Spleen (tissue), 11 donors: ENCODE data around the gene ACAN. TPM values are rescaled to one million over a fixed set of nuclear protein-coding genes. Genes with fewer than 3 reads are reported as not detected.
A peak's percentile ranks its signal among the peaks of the same experiment; 100 is the strongest.

ENCODE experiments used
- DNase-seq: peaks from one replicate; pipeline ENCODE4 v3.0.0-alpha.2; 2020
- H3K27ac ChIP-seq, 8 donors: fragments of 200-600 bp; sonication (generic) in 7 of 8; 1 replicate in 4 of 8; 2 replicates in 4 of 8; pipeline versions ENCODE4 v1.5.0 to v1.8.0; 2016 to 2021; ENCODE audit warnings: inconsistent platforms in 4 of 8, mild to moderate bottlenecking in 4 of 8, moderate library complexity in 1 of 8
- H3K27me3 ChIP-seq, 7 donors: fragments of 200-600 bp; sonication (generic) in 6 of 7; replicated peaks in 1 of 7; 1 replicate in 4 of 7; 2 replicates in 3 of 7; pipeline versions ENCODE4 v1.5.0 to v1.8.0; 2016 to 2021; ENCODE audit warnings: inconsistent platforms in 3 of 7, mild to moderate bottlenecking in 1 of 7
- H3K36me3 ChIP-seq, 6 donors: fragments of 200-600 bp; sonication (generic) in 5 of 6; 1 replicate in 4 of 6; 2 replicates in 2 of 6; pipeline versions ENCODE4 v1.5.0 to v1.8.0; 2016 to 2021; ENCODE audit warnings: inconsistent platforms in 2 of 6
- H3K4me1 ChIP-seq, 6 donors: fragments of 200-600 bp; sonication (generic) in 5 of 6; 1 replicate in 3 of 6; 2 replicates in 3 of 6; pipeline versions ENCODE4 v1.5.0 to v1.8.0; 2016 to 2021; ENCODE audit warnings: inconsistent platforms in 3 of 6
- H3K4me3 ChIP-seq, 8 donors: fragments of 200-600 bp; sonication (generic) in 7 of 8; 1 replicate in 4 of 8; 2 replicates in 4 of 8; pipeline versions ENCODE4 v1.5.0 to v1.8.0; 2016 to 2021; ENCODE audit warnings: inconsistent platforms in 4 of 8, mild to moderate bottlenecking in 4 of 8, moderate library complexity in 2 of 8
- H3K9me3 ChIP-seq, 8 donors: fragments of 200-600 bp; sonication (generic) in 7 of 8; 1 replicate in 4 of 8; 2 replicates in 4 of 8; pipeline versions ENCODE4 v1.5.0 to v1.8.0; 2016 to 2021; ENCODE audit warnings: inconsistent platforms in 4 of 8
- POLR2A ChIP-seq, 3 donors: fragments of 450-650 bp; IDR thresholded peaks; one replicate each; pipeline ENCODE4 v1.5.1; 2017; ENCODE audit warnings: antibody characterized with exemption in 3 of 3, mild to moderate bottlenecking in 1 of 3
- POLR2AphosphoS5 ChIP-seq, 3 donors: sonication (generic); formaldehyde crosslinking; IDR thresholded peaks; one replicate each; pipeline ENCODE4 v1.5.1; 2017; ENCODE audit warnings: antibody characterized with exemption in 3 of 3
- WGBS, 5 donors: extraction: QIAGEN DNeasy Blood & Tissue Kit in 3 of 5; methylation state at CpG; one replicate each; pipeline versions ENCODE4 v1.1.5 to v1.1.7; 2013 to 2018; 5-methylcytosine and 5-hydroxymethylcytosine counted together
- intact Hi-C: fragments of 100-400 bp; cut with DNase I; formaldehyde crosslinking; loops from one replicate; pipeline ENCODE4 v1.15.0; 2023; ENCODE audit warnings: low total_unique reads
- polyA plus RNA-seq, 3 donors: library from polyadenylated mRNA; stranded (reverse); fragments of 200-250 nt; gene quantifications; one replicate each; pipeline ENCODE4 v1.2.1, GENCODE V29; 2013
- total RNA-seq, 7 donors: library from RNA; depleted of rRNA in 3 of 7; stranded (reverse); fragments of >200 nt in 3 of 7; fragmentation: NEBNext Ultra II Directional in 4 of 7; extraction: Animal tissue kit (Norgen Biotek cat#: 25700) in 4 of 7; gene quantifications; one replicate each; pipeline versions ENCODE4 v1.1.0 to v1.2.1, GENCODE V29; 2016 to 2021
- TF ChIP-seq, protein P1 (sequence below), 11 experiments: fragments of 200-600 bp in 7 of 11; fragments of 450-650 bp in 4 of 11; sonication (generic) in 4 of 11; IDR thresholded peaks in 8 of 11; conservative IDR thresholded peaks in 3 of 11; 1 replicate in 7 of 11; 2 replicates in 4 of 11; pipeline versions ENCODE4 v1.4.0 to v1.8.0; 2016 to 2021; ENCODE audit warnings: antibody characterized with exemption in 11 of 11, inconsistent platforms in 4 of 11, mild to moderate bottlenecking in 1 of 11
- donor health status: healthy with polysubstance abuse.
- donor health status: DM: no; HTN: no; CAD: no; lungs with moderate emphysema.
- donor health status: DM: no; HTN: no; CAD: no.
- donor health status: Bipolar disorder and iron deficiency.
- donor health status: healthy.
- donor health status: DM: no; HTN: no; CAD: no.
- donor health status: DM: yes; HTN: yes; CAD: no.

The ACAN gene
- total and polyA plus RNA-seq, 10 donors = 0.09 to 2.1 (median 0.87) TPM

- peaks cover 0 to 16% (median 0%) of the 10 kb centered on the region in 7 donors for H3K27me3 ChIP-seq
- H3K4me3 ChIP-seq = no peak overlapping the region
- no peaks in the 10 kb centered on the region for H3K9me3 ChIP-seq
- TF ChIP-seq POLR2A (IDR thresholded peaks at IDR 0.05) (no peak), POLR2AphosphoS5 (IDR thresholded peaks at IDR 0.05) (no peak)
- TF ChIP-seq, protein P1, sequence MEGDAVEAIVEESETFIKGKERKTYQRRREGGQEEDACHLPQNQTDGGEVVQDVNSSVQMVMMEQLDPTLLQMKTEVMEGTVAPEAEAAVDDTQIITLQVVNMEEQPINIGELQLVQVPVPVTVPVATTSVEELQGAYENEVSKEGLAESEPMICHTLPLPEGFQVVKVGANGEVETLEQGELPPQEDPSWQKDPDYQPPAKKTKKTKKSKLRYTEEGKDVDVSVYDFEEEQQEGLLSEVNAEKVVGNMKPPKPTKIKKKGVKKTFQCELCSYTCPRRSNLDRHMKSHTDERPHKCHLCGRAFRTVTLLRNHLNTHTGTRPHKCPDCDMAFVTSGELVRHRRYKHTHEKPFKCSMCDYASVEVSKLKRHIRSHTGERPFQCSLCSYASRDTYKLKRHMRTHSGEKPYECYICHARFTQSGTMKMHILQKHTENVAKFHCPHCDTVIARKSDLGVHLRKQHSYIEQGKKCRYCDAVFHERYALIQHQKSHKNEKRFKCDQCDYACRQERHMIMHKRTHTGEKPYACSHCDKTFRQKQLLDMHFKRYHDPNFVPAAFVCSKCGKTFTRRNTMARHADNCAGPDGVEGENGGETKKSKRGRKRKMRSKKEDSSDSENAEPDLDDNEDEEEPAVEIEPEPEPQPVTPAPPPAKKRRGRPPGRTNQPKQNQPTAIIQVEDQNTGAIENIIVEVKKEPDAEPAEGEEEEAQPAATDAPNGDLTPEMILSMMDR (IDR thresholded peaks at IDR 0.05 in 8 of 11, conservative IDR thresholded peaks at IDR 0.05 in 3 of 11) = no peak
- intact Hi-C loops = no loop called here
- H3K27ac ChIP-seq = no peak overlapping the region
- 79 to 89% (median 84%) methylated on average over 5 of the region's 5 CpGs for WGBS, 5 donors
- peak; percentile 11 for DNase-seq
- H3K36me3 ChIP-seq = no peaks in the 10 kb centered on the region
- H3K4me1 ChIP-seq = no peaks in the 10 kb centered on the region
These were observed 18.8 kb downstream of the ACAN start for GRCh38 chr15:88821993-88822392.

DNA sequence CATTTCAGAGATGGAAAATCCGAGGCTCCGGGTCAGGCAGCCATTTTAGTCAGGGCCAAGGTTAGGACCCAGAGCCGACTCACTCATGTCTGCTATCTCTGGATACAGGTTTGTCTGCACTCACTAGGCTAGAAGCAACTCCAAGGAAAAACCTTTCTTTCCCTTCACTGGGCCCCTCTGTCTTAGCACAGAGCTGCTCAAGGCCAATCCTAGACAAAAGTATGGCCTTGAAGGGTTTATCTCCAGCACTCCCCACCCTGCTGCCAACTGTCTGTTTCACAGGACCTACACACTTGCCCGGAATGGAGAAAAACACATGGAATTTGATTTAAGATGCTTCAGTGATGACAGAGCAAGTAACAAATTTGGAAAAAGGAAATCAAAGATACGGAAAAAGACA, 25.6 kb downstream of the ACAN start:
- Histone ChIP-seq H3K36me3 (no peaks in the 10 kb centered on the region), H3K27ac (no peak overlapping the region), H3K27me3 (peaks cover 0 to 5% (median 0%) of the 10 kb centered on the region in 7 donors), H3K9me3 (no peaks in the 10 kb centered on the region), H3K4me1 (no peaks in the 10 kb centered on the region), H3K4me3 (no peak overlapping the region)
- no peak for TF ChIP-seq POLR2AphosphoS5 (IDR thresholded peaks at IDR 0.05)
- TF ChIP-seq POLR2A (IDR thresholded peaks at IDR 0.05) = no peak
- TF ChIP-seq, protein P1 (IDR thresholded peaks at IDR 0.05 in 8 of 11, conservative IDR thresholded peaks at IDR 0.05 in 3 of 11) = no peak
- WGBS, 5 donors = 79 to 90% (median 82%) methylated on average over 5 of the region's 5 CpGs
- intact Hi-C loops = no loop called here
- DNase-seq = no peak

DNA sequence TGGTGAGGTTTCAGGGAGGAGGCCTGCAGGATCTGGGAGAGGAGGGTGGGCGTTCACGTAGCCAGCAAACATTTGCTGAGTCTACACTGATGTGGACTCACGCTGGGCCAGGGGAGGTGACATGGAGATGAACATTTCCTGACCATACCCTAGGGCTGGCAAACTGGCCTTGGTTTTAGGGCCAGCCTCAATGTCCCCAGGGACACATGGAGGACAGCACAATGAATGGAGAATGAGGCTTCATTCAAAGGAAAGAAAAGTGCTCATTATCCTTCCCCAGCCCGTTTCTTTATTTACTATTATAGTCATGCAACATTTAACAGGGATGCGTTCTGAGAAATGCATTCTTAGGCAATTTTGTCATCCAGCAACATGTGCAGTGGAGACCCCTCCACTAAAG, 26.8 kb downstream of the ACAN start:
- whole genome bisulfite sequencing, 5 donors = 64 to 79% (median 71%) methylated on average over 5 of the region's 5 CpGs
- peaks cover 0 to 5% (median 0%) of the 10 kb centered on the region in 7 donors for H3K27me3 ChIP-seq
- peaks cover 0 to 8% (median 0%) of the 10 kb centered on the region in 6 donors for H3K4me1 ChIP-seq
- no peak overlapping the region for H3K4me3 ChIP-seq
- H3K36me3 ChIP-seq = no peaks in the 10 kb centered on the region
- no peak for DNase-seq
- no peak overlapping the region for H3K27ac ChIP-seq
- H3K9me3 ChIP-seq = no peaks in the 10 kb centered on the region
- intact Hi-C loops = loop anchor here (10.0 kb wide), 1 partner anchor 205 kb away; the partner anchor contains the start of gene AEN
- TF ChIP-seq, protein P1 (IDR thresholded peaks at IDR 0.05 in 8 of 11, conservative IDR thresholded peaks at IDR 0.05 in 3 of 11) = no peak
- TF ChIP-seq POLR2A (IDR thresholded peaks at IDR 0.05) (no peak), POLR2AphosphoS5 (IDR thresholded peaks at IDR 0.05) (no peak)

DNA sequence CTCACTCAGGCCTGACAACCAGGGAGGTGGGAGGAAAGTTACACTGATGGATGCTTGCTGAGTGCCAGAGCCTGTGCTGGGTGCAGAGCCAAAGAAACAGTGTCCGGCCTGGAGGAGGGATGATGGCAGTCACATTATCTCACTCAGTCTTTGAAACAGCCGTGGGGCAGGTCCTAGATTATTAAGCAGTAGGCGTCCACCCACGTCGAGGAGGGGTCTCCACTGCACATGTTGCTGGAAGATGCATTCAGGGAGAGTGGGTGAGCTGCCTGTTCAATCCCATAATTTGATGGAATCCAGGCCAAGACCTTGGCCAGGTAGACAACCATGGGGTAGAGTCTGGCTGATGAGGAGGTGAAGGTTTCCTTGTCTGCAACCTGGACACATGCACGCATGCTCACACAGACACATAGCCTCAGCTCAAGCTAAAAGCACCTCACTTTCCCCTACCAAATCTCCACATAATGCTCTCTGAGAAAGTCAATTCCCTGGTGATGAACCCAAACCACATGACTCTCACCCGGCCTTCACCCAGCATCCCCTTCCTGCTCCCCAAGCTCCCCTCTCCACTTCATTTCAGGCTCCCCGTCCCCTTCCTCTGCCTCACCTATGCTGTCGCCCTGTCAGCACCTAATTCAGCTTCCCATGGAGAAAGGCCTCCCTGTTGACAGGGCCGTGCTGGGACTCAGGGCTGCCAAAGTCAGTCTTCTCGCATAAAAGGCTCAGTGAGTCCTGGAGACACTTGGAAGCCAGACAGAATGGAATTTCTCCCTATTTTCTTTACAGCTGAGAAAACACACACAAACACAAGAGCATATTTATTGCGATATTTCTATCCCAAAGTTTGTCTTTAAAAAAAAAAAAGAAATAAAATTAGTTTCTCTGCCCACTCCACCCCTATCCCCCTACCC, 29.8 kb downstream of the ACAN start:
- 70 to 82% (median 80%) methylated on average over 12 of the region's 12 CpGs for WGBS, 5 donors
- no peaks in the 10 kb centered on the region for H3K9me3 ChIP-seq
- no peaks in the 10 kb centered on the region for H3K36me3 ChIP-seq
- no peaks in the 10 kb centered on the region for H3K27me3 ChIP-seq
- intact Hi-C loops = loop anchor here (10.0 kb wide), 1 partner anchor 208 kb away; the partner anchor contains the start of gene AEN
- no peak overlapping the region for H3K27ac ChIP-seq
- H3K4me1 ChIP-seq = peaks cover 0 to 8% (median 0%) of the 10 kb centered on the region in 6 donors
- TF ChIP-seq POLR2A (IDR thresholded peaks at IDR 0.05) = no peak
- TF ChIP-seq, protein P1 (IDR thresholded peaks at IDR 0.05 in 8 of 11, conservative IDR thresholded peaks at IDR 0.05 in 3 of 11) = no peak
- no peak for TF ChIP-seq POLR2AphosphoS5 (IDR thresholded peaks at IDR 0.05)
- no peak for DNase-seq
- no peak overlapping the region for H3K4me3 ChIP-seq
